NCI-H2029 treated with DMSO at 0.1 percent for 48 hours (cell line): ENCODE measurements around the gene KMT2B.

Source experiments
- DNase-seq: peaks from one replicate; lab custom pipeline; 2025; lab: John Stamatoyannopoulos, UW

The KMT2B gene

DNA sequence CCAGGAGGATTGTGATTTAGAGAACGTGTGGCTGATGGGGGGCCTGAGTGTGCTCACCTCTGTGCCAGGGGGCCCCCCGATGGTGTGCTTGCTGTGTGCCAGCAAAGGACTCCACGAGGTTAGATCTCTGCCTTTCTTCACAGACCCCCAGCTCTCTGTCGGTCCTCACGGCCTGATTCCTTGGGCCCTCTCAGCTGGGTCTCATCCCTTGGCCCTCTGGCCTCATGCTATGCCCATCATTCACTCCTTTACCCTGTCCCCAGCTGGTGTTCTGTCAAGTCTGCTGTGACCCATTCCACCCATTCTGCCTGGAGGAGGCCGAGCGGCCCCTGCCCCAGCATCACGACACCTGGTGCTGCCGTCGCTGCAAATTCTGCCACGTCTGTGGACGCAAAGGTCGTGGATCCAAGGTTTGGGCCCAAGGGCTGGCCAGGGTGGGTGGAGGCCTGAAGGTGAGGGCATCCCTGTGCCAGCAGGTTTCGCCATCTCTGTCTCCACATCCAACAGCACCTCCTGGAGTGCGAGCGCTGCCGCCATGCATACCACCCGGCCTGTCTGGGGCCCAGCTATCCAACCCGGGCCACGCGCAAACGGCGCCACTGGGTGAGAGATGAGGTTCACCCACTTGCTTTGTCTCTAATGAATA is 7.5 kb downstream of the KMT2B start:
- DNase-seq: no peak

GRCh38 chr19:35727053-35727955 is 9.5 kb downstream of the KMT2B start:
- DNase-seq: no peak

- no peak for DNase-seq
Observed at GRCh38 chr19:35727956-35728706, 10.3 kb downstream of the KMT2B start.

DNA sequence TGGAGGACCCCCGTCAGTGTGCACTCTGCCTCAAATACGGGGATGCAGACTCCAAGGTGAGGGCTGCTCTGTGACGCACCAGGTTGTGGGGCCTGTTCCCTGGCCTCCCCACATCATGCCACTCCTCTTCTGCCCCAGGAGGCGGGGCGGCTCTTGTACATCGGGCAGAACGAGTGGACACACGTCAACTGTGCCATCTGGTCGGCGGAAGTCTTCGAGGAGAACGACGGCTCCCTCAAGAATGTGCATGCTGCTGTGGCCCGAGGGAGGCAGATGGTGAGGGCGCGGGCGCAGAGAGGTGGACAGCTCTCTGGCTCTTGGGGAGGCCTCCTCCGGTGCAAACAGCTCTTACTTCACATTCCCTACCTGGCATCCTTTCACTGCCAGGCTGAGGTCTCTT is 11.2 kb downstream of the KMT2B start:
- DNase-seq: no peak

DNA sequence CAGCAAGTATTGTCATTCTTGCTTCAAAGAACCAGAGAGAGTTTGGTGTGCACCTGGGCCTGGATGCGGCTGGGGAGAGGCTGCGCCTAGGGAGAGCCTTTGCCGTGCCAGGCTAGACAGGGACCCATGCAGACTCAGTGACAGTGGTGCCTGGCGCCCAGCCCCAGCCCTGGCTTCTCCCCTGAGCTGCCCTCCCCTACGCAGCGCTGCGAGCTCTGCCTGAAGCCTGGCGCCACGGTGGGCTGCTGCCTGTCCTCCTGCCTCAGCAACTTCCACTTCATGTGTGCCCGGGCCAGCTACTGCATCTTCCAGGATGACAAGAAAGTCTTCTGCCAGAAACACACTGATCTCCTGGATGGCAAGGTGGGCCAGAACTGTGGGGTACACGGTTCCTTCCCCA is 12.0 kb downstream of the KMT2B start:
- no peak for DNase-seq

- no peak for DNase-seq
Observed at GRCh38 chr19:35730326-35730725, 12.5 kb downstream of the KMT2B start.

DNA sequence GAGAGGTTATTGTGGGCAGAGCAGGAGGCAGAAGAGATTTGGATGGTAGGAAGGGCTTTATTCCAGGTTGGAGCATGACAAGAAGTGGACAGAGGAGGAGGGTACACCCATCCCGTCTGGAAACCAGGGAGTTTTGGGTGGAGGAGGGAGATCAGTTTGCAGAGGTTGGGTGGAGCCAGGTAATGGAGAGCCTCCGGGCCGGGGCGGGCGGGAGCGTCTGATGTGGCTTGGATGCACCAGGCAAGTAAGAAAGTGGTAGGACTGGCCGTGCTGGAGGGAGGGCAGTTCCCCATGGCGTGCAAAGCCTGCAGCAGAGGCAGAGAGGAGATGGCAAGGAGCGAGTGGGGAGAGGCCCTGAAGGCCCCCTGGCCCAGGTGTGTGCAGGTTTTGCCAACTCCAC is 13.6 kb downstream of the KMT2B start:
- no peak for DNase-seq

DNA sequence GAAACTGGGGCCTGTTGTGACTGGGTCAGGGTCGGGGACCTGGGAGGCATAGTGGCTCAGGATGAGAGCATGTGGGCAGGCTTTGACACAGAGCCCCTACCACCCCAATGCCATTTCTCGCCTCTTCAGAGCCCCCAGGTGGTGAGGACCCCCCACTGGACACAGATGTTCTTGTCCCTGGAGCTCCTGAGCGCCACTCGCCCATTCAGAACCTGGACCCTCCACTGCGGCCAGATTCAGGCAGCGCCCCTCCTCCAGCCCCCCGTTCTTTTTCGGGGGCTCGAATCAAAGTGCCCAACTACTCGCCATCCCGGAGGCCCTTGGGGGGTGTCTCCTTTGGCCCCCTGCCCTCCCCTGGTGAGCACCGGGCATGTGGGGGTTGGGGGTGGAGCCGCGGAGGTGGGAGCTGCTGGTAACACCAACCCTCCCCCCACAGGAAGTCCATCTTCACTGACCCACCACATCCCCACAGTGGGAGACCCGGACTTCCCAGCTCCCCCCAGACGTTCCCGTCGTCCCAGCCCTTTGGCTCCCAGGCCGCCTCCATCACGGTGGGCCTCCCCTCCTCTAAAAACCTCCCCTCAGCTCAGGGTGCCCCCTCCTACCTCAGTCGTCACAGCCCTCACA is 14.1 kb downstream of the KMT2B start:
- no peak for DNase-seq

GRCh38 chr19:35732540-35733179 is 14.9 kb downstream of the KMT2B start:
- no peak for DNase-seq

- no peak for DNase-seq
Observed at GRCh38 chr19:35733180-35734125, 15.7 kb downstream of the KMT2B start.

DNA sequence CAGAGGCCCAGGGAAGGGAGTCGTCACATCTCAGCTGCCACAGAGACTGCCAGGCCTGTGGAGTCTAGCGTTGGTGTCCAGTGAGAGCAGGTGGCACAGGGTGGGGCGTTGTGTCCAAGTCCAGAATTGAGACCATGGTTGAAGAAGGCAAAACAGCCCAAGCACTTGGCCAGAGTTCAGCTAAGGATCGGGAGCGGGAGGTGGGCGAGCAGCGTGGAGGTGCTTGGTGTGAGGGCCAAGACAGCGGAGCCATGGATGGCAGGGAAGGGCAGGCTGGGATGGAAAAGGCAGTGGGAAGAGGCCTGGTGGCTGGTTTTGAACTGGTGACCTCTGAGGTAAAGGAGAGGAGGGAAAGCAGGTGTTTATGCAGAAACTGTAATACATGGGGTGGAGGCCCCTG is 16.5 kb downstream of the KMT2B start:
- DNase-seq: no peak

DNA sequence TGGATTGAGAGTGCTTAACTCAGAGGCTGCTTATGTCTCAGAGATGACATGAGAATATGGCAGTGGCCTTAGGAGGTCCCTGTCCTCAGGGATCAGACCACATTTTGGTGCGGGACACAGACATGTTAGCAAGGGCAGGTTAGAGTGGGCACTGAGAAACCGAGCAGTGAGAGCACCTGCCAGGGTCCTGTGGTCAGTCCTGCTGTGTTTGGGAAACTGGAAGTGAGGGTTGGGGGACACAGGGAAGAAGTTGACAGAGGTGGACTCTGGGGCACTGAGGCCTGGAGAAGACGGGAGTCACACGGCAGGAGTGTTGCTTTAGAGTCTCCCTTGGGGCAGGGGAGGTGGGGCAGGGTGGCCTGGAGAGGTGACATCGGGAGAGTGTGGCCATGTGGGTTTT is 17.1 kb downstream of the KMT2B start:
- DNase-seq: no peak

- no peak for DNase-seq
Observed at GRCh38 chr19:35736913-35737886, 19.4 kb downstream of the KMT2B start.

DNA sequence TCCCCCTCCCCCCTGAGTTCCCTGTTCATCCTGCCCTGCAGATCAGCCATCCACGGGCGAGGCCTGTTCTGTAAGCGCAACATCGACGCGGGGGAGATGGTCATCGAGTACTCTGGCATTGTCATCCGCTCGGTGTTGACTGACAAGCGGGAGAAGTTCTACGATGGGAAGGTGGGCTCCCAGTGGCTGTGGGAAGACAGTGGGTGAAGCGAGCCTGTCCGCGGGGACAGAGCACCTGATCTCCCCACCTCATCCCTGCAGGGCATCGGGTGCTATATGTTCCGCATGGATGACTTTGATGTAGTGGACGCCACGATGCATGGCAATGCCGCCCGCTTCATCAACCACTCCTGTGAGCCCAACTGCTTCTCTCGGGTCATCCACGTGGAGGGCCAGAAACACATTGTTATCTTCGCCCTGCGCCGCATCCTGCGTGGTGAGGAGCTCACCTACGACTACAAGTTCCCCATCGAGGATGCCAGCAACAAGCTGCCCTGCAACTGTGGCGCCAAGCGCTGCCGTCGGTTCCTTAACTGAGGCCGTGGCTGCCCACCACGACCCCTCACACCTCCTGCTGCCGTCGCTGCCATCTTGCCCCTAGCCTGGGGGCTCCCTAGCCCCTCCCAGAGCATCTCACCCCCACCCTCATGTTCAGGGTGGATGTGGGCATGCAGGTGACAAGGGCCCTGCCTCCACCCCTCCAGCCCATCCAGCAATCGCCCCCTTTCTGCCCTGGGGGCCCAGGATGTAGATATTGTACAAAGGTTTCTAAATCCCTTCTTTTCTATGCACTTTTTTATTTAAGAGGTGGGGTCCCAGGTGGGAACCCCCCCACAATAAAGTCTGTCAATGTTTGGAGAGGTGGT is 20.5 kb downstream of the KMT2B start:
- DNase-seq: no peak

DNA sequence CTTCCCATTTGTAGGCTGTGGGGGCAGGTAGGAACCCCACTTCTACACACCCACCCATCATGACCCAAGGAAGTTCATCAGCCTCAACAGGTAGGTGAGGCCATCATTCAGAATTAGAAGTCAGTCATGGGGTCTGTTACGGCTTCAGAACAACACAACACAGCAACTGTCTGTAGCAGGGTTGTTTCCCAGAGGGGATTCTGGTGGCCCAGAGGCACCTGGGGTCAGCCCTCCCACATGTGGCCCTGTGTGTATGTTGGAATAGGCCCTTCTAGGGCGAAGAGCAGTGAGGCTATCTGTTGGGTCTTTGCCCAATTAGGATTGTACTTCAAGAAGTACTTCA is 21.1 kb downstream of the KMT2B start:
- DNase-seq: no peak

GRCh38 chr19:35739275-35740107 is 21.7 kb downstream of the KMT2B start:
- DNase-seq: no peak

- no peak for DNase-seq
Observed at GRCh38 chr19:35740108-35740422, 22.3 kb downstream of the KMT2B start.
